Natural killer cell (primary cell): ENCODE measurements around the gene TMEM184A. TPM values are rescaled to one million over a fixed set of nuclear protein-coding genes. Genes with fewer than 3 reads are reported as not detected.

Source experiments
- ATAC-seq, 3 donors: fragments of 150-1000 bp in 2 of 3; fragments of 200-7000 bp in 1 of 3; cut with Tn5 transposase; 1 replicate in 1 of 3; 2 replicates in 2 of 3; pipeline ENCODE4 v1.10.0; 2021; ENCODE audit warnings: mild to moderate bottlenecking in 2 of 3, moderate library complexity in 2 of 3
- DNase-seq, 2 donors: peaks; one replicate each; pipeline versions ENCODE4 v3.0.0 to v3.0.0-alpha.2; 2013 to 2021; ENCODE audit warnings: mixed read lengths in 1 of 2
- H3K27ac ChIP-seq: one replicate; pipeline ENCODE4 v1.5.1; 2013; ENCODE audit warnings: mild to moderate bottlenecking, low read length
- H3K27me3 ChIP-seq: one replicate; pipeline ENCODE4 v1.6.1; 2013; ENCODE audit warnings: low read length; ENCODE audit not compliant: control insufficient read depth, insufficient read depth
- H3K36me3 ChIP-seq: one replicate; pipeline ENCODE4 v1.6.1; 2013; ENCODE audit warnings: low read length; ENCODE audit not compliant: control insufficient read depth, insufficient read depth
- H3K4me1 ChIP-seq: one replicate; pipeline ENCODE4 v1.6.1; 2013; ENCODE audit warnings: low read length; ENCODE audit not compliant: control insufficient read depth, insufficient read depth
- H3K4me3 ChIP-seq: one replicate; pipeline ENCODE4 v1.5.1; 2013; ENCODE audit warnings: low read length
- H3K9me3 ChIP-seq: one replicate; pipeline ENCODE4 v1.6.1; 2013; ENCODE audit warnings: low read length; ENCODE audit not compliant: control insufficient read depth, insufficient read depth
- H3K27ac Mint-ChIP-seq, 2 donors: one replicate each; pipeline ENCODE4 v1.8.0; 2022; ENCODE audit warnings: mild to moderate bottlenecking in 2 of 2, mixed read lengths in 2 of 2, moderate library complexity in 1 of 2
- H3K27me3 Mint-ChIP-seq, 2 donors: one replicate each; pipeline ENCODE4 v1.8.0; 2022; ENCODE audit warnings: low read depth in 2 of 2, mixed read lengths in 2 of 2
- H3K36me3 Mint-ChIP-seq: one replicate; pipeline ENCODE4 v1.8.0; 2022; ENCODE audit warnings: mixed read lengths
- H3K4me1 Mint-ChIP-seq, 2 donors: one replicate each; pipeline ENCODE4 v1.8.0; 2022; ENCODE audit warnings: mixed read lengths in 2 of 2
- H3K4me3 Mint-ChIP-seq: one replicate; pipeline ENCODE4 v1.8.0; 2022; ENCODE audit warnings: mild to moderate bottlenecking, moderate library complexity, mixed read lengths
- H3K9me3 Mint-ChIP-seq, 2 donors: one replicate each; pipeline ENCODE4 v1.8.0; 2022; ENCODE audit warnings: mixed read lengths in 2 of 2
- WGBS: methylation state at CpG from one replicate; pipeline ENCODE4 v1.1.7; 2013; ENCODE audit warnings: missing lambda C conversion rate; ENCODE audit not compliant: insufficient coverage; 5-methylcytosine and 5-hydroxymethylcytosine counted together
- intact Hi-C: fragments of 100-400 bp; cut with micrococcal nuclease; formaldehyde crosslinking; loops from one replicate; pipeline ENCODE4 v1.14.2; 2022
- total RNA-seq, 4 donors: library from RNA; stranded (reverse); fragments of 120-200 nt in 1 of 4; gene quantifications; one replicate each; pipeline versions ENCODE4 v1.2.3 to v1.2.4, GENCODE V29; 2013 to 2022
- TF ChIP-seq, protein P1 (sequence below): fragments of 200-600 bp; IDR thresholded peaks from one replicate; pipeline ENCODE4 v1.8.0; 2022; ENCODE audit warnings: antibody characterized with exemption

The TMEM184A gene
- total RNA-seq, 3 donors from 2014 or later (not counting 1 experiment from before 2014, with no cell fraction given), result 0.14 TPM; not detected in 2

GRCh38 chr7:1525409-1525808 lies 30.6 kb downstream of the TMEM184A start:
- 95% methylated on average over 6 of the region's 6 CpGs for WGBS
- no peak overlapping the region for H3K4me3 ChIP-seq
- Mint-ChIP-seq H3K36me3 (no peaks in the 10 kb centered on the region), H3K27ac (no peak overlapping the region), H3K27me3 (peaks cover 0 to 12% of the 10 kb centered on the region in 2 donors), H3K9me3 (no peaks in the 10 kb centered on the region), H3K4me1 (no peaks in the 10 kb centered on the region), H3K4me3 (no peak overlapping the region)
- TF ChIP-seq, protein P1, sequence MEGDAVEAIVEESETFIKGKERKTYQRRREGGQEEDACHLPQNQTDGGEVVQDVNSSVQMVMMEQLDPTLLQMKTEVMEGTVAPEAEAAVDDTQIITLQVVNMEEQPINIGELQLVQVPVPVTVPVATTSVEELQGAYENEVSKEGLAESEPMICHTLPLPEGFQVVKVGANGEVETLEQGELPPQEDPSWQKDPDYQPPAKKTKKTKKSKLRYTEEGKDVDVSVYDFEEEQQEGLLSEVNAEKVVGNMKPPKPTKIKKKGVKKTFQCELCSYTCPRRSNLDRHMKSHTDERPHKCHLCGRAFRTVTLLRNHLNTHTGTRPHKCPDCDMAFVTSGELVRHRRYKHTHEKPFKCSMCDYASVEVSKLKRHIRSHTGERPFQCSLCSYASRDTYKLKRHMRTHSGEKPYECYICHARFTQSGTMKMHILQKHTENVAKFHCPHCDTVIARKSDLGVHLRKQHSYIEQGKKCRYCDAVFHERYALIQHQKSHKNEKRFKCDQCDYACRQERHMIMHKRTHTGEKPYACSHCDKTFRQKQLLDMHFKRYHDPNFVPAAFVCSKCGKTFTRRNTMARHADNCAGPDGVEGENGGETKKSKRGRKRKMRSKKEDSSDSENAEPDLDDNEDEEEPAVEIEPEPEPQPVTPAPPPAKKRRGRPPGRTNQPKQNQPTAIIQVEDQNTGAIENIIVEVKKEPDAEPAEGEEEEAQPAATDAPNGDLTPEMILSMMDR, result no peak
- intact Hi-C loops, result no loop called here
- no peaks in the 10 kb centered on the region for H3K36me3 ChIP-seq
- no peak overlapping the region for H3K27ac ChIP-seq
- H3K4me1 ChIP-seq, result peaks cover 7% of the 10 kb centered on the region
- ATAC-seq, result no peak
- no peaks in the 10 kb centered on the region for H3K9me3 ChIP-seq
- DNase-seq, result no peak
- H3K27me3 ChIP-seq, result no peaks in the 10 kb centered on the region

- Histone ChIP-seq H3K4me3 (no peak overlapping the region), H3K36me3 (no peaks in the 10 kb centered on the region), H3K4me1 (no peaks in the 10 kb centered on the region), H3K9me3 (no peaks in the 10 kb centered on the region), H3K27ac (no peak overlapping the region), H3K27me3 (no peaks in the 10 kb centered on the region)
- Mint-ChIP-seq H3K4me3 (no peak overlapping the region), H3K27me3 (peaks cover 0 to 12% of the 10 kb centered on the region in 2 donors), H3K27ac (no peak overlapping the region), H3K36me3 (no peaks in the 10 kb centered on the region), H3K9me3 (no peaks in the 10 kb centered on the region), H3K4me1 (no peaks in the 10 kb centered on the region)
- 92% methylated on average over 16 of the region's 17 CpGs for whole genome bisulfite sequencing
- ATAC-seq (no peak), DNase-seq (no peak)
- intact Hi-C loops, result no loop called here
- TF ChIP-seq, protein P1, result no peak
Observed at GRCh38 chr7:1523844-1524243, 32.2 kb downstream of the TMEM184A start.

- peaks cover 0 to 12% of the 10 kb centered on the region in 2 donors for H3K27me3 Mint-ChIP-seq
Observed at GRCh38 chr7:1523208-1523607, 32.8 kb downstream of the TMEM184A start.

More at GRCh38 chr7:1523208-1523607, 32.8 kb downstream of the TMEM184A start:
- Histone ChIP-seq H3K9me3 (no peaks in the 10 kb centered on the region), H3K36me3 (no peaks in the 10 kb centered on the region), H3K4me3 (no peak overlapping the region), H3K27ac (no peak overlapping the region), H3K27me3 (no peaks in the 10 kb centered on the region), H3K4me1 (no peaks in the 10 kb centered on the region)
- H3K4me3 Mint-ChIP-seq, result no peak overlapping the region
- TF ChIP-seq, protein P1, result no peak
- H3K9me3 Mint-ChIP-seq, result no peaks in the 10 kb centered on the region
- WGBS, result 73% methylated on average over 13 of the region's 13 CpGs
- intact Hi-C loops, result no loop called here
- DNase-seq (no peak), ATAC-seq (no peak)
- no peak overlapping the region for H3K27ac Mint-ChIP-seq
- H3K36me3 Mint-ChIP-seq, result no peaks in the 10 kb centered on the region
- H3K4me1 Mint-ChIP-seq, result no peaks in the 10 kb centered on the region
